ENCODE measurements around the gene CTNNBL1.
A peak's percentile ranks its signal among the peaks of the same experiment; 100 is the strongest.
"Not testable (repeated sequence)": the region's sequence is repeated elsewhere in the genome, so short reads cannot be mapped to it uniquely, and the experiment has no call there.

Gene CTNNBL1

DNA sequence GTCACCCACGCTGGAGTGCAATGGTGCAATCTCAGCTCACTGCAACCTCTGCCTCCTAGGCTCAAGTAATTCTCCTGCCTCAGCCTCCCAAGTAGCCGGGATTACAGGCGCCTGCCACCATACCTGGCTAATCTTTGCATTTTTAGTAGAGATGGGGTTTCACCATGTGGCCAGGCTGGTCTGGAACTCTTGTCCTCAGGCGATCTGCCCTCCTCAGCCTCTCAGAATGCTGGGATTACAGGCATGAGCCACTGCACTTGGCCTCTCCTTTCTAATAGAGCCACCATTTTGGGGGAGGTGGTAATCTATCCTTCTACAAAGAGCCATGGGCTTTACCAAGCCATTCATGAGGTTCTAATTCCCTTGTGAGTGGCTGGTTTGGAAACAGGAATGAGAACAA is 14.1 kb upstream of the CTNNBL1 start:
- not testable (repeated sequence) for DNase-seq (ENCODE audit: low spot score)

DNA sequence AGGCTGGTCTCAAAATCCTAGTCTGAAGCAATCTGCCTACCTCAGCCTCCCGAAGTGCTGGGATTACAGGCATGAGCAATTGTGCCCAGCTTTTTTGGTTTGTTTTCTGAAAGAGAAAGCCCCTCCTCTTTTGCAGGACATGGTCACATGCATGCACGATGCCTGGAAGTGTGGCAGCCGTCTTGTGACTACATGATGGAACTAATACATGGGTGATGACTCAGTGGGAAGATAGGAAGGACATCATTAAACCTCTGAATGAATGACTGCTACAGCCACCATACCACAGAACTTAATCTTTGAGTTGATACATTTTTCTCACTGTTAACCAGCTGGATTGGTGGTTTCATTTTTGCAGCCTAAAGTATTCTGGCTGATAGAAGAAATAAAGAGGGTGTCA is 13.4 kb upstream of the CTNNBL1 start:
- DNase-seq (ENCODE audit: low spot score), result no peak

DNA sequence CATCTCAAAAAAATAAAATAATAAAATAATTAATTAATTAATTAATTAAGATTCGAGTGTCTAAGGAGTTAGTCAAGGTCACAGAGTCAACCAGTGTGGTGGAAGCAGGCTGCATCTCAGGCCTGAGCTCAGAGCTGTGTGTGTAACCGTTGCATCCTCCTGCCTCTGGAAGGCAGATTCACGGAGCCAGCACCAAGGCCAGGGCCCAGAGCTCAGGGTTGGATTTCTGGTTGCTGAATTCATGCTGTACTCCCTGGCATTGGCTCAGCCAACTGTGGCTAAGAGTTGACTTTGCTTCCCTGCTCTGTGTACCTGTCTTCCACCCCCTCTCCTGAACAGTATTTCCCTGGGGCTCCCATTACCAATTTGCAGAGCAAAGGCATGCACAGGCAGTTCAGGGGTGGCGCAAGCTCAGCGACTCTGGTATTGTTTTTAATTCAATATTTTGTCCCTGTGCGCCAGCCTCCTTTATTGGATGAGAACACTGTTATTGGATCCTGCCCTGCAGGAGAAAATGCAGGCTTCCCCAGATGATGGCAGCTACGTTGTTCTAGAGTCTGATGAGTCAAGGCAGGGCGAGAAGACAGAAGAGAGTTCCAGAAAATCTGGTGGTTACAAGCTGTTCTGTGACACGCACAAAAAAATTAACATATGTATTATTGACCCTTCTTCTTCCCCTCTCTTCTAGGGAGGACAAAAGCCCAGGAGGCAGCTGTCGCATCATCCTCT is 12.3 kb upstream of the CTNNBL1 start:
- no peak for DNase-seq (ENCODE audit: low spot score)

DNA sequence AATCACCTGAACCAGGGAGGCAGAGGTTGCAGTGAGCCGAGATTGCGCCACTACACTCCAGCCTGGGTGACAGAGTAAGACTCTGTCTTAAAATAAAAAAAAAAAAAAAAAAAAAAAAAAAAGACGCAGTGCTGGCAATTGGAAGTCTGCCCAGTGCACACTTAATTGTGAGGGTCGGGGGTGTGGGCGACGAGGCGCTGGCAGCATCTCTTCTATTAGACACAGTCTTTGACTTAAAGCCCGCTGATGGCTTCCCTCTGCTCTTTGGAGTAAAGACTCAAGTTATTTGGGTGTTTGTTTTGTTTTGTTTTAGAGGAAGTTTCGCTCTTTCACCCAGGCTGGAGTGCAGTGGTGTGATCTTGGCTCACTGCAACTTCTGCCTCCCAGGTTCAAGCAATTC is 10.7 kb upstream of the CTNNBL1 start:
- DNase-seq (ENCODE audit: low spot score), result not testable (repeated sequence)

DNA sequence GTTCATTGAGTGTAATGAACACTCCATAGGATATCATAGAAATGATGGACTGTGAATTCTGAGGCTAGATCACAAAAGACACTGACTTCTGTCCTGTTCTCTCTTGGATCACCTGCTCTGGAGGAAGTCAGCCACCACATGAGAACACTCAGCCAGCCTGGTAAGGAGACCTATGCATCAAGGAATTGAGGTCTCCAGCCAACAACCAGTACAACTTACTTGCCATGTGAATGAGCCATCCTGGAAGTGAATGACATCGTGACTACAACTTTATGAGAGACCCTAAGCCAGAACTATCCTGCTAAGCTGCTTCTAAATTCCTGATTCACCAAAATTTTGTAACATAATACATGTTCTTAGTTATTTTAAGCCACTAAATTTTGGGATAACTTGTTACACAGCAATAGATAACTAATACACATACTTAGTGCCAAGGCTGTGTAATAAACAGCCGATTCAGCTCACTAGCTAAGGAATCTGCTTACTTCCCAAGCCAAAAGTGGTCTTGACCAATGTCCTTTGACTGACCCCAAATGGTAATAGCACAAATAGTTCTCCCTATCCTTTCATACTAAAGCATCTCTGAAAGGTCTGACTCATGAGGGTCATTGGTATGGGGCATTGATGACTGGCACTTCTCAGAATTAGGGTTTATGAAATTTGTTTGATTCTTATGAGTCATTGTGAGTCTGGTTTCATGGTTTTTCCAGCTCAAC is 6.9 kb upstream of the CTNNBL1 start:
- DNase-seq (ENCODE audit: low spot score), result peak; percentile 65

DNA sequence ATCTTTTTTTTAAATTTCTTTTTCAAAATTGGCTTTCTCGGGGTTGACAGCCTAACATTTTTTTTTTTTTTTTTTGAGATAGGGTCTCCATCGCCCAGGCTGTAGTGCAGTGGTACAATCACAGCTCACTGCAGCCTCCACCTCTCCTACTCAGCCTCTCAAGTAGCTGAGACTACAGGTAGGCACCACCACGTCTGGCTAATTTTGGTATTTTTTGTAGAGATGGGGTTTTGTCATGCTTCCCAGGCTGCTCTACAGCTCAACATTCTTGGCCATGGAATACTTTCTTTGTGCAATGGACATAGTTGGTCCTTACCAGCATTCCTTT is 6.4 kb upstream of the CTNNBL1 start:
- no peak for DNase-seq (ENCODE audit: low spot score)

DNA sequence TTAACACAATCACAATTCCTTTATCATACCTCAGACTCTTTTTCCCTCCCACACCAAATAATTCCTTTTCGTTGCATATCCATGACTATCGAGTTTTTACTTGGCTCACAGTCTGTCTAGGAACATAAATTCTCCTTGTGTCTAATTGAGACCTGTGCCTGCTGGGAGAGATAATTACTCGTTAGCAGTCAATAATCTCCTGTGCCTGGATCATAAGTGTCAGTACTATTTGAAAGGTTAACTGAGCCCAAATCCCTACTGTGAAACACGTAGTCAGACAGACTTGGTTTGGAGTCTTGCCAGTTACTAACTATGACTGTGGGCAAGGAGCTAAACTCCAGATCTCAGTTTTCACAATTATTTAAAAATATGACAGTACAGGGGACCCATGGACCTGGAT is 5.7 kb upstream of the CTNNBL1 start:
- DNase-seq (ENCODE audit: low spot score), result no peak

DNA sequence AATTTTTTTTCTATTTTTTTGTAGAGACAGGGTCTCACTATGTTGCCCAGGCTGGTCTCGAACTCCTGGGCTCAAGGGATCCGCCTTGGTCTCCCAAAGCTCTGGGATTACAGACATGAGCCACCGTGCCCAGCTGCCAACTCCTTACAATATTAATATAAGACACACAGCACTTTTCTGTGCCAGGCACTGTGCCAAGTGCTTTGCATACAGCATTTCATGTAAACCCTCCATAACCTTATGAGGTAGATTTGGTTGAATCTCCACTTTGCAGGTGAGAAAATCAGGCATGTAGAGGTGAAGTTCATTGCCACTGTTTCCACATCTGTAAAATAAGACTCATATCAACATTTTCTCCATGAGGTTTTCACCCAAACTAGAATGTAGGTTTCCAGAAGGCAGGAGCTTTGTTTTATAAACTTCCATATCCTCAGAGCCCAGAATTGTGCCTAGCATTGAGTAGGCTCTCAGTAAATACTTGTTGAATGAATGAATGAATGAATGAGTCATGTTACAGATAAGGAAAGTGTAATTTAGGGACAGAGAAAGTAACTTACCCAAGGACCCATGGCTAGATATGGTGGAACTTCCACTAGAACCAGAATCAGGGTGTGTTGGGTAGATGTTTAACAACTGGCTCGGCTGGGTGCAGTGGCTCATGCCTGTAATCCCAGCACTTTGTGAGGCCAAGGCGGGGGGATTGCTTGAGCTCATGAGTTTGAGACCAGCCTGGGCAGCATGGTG is 3.0 kb upstream of the CTNNBL1 start:
- no peak for DNase-seq (ENCODE audit: low spot score)

DNA sequence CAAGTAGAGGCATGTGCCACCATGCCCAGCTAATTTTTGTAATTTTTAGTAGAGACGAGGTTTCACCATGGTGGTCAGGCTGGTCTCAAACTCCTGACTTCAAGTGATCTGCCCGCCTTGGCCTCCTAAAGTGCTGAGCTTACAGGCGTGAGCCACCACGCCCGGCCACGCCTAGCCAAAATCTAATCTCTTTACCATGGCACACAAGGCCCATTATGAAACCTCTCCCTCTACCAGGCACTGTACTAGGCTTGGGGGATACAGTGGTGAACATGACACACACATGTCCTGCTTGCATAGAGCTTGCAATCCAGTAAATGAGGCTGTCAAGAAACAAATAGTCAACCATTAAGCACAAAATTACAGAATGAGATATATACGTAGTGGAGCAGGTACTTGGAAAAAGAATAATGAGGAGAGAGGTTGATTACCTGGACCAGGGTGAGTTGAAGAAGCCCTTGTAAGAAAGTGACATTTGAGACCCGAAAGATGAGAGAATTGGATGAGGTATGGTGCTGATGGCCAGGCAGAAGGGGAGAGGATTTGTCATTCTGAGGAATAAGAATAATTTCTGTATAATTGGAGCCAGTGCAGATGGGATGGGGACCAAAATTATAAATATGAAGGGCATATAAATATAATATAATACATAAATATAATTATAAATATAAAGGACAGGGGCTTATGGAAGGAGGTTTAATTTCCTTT is 1.2 kb upstream of the CTNNBL1 start:
- DNase-seq (ENCODE audit: low spot score), result no peak

DNA sequence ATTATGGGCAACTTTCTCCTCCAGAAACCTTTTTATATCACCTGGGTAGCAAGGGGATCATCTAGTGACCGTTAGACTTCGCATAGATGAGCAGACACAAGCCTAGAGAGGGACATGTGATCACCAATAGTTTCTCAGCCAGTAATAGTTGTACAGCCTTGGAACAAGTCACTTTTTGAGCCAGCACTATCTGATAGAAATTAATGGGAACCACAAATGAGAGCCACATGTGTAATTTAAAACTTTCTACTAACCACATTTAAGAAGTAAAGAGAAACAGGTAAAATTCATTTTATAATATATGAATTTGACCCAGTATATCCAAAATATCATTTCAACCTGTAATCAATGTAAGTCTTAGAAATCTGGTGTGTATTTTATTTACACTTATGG is 592 bp upstream of the CTNNBL1 start:
- no peak for DNase-seq (ENCODE audit: low spot score)

DNA sequence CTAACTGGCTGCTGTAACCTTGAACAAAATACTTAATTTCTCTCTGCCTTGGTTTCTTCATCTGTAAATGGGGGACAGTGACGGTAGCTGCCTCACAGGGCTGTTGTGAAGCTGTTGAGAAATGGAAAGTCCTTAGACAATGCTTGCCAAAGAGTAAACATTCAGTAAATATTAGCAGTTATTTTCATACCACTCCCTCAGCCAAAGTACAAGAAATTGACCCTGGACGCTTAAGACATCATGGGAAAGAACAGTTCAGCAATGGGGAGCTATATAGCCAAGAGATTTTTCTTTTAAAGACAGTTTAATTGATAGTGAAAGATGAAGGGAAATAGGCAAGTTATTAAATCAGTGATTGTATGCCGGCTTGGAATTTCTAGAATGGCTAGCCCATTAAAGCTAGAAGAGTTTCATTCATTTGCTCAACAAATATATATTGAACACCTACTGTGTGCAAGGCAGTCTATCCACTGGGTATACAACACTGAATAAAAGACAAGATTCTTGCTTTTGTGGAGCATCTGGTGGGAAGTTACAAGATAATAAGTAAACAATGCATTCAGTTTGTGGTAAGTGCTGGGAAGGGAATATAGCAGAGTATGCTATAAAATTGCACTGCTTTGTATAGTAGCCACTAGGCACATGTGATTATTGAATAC is 2.0 kb downstream of the CTNNBL1 start:
- DNase-seq (ENCODE audit: low spot score), result no peak

DNA sequence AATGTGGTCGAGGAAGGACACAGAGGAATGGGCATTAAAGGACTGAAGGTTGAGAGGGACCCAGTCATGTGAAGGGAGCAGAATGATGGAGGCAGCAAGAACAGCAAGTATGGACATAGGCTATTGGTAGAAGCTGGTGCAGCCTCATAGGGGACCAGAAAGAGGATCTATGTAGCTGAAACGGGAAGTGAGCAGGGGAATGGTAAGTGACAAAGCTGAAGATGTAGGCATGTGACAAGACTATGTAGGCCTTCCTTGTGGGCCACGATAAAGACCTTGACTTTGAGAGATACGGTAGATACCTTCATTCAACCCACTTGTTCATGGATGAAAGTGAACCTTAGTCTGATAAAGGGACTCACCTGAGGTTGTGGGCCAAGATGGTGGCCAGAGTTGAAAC is 3.5 kb downstream of the CTNNBL1 start:
- DNase-seq (ENCODE audit: low spot score), result no peak

DNA sequence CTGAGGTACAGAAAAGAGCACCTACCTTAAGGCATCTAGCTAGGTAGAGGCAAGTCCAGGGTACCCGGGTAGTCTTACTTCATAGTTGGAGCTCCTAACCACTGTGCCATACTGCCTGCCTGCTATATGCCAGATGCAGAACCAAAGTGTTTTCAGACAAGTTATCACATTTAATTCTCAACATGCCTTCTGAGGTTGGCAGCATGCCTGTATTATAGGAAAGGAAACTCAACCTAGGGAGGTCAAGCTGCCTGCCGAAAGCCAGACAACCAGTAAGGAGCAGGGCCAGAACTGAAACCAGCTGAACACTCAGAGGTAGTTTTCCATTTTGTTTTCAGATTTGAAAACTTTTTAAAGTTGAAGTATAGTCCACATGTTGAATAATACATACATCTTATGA is 5.4 kb downstream of the CTNNBL1 start:
- DNase-seq (ENCODE audit: low spot score), result no peak

DNA sequence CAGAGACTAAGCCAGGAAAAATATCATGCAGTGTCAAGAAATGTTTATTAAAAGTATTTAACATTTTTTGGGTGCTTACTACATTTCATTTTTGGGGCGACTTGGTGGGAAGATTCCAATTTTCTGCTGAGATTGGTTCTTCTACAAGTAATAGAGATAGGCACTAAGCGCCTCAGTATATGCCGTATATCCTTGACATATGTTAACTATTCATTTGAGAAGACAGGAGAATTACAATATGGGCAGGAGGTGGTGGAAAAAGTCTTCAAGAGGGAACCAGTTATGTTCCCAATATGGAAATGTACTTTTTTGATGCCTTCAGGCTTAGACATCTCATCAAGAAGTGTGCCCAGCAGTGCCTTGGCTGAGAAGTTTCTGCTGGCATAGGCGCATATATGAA is 6.5 kb downstream of the CTNNBL1 start:
- DNase-seq (ENCODE audit: low spot score), result no peak

DNA sequence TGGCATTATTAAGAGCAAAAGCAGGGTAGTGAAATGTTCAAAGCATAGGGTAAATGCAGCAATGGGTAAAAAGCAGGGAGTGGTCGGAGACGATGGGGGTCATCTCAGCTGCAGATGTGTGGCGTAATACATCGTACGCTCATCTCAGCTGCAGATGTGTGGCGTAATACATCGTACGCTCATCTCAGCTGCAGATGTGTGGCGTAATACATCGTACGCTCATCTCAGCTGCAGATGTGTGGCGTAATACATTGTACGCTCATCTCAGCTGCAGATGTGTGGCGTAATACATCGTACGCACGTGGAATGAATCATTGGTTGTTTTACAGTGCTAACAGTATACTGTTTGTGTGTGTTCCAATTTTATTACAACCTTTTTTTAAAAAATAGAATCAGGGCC is 7.8 kb downstream of the CTNNBL1 start:
- DNase-seq (ENCODE audit: low spot score), result not testable (repeated sequence)

DNA sequence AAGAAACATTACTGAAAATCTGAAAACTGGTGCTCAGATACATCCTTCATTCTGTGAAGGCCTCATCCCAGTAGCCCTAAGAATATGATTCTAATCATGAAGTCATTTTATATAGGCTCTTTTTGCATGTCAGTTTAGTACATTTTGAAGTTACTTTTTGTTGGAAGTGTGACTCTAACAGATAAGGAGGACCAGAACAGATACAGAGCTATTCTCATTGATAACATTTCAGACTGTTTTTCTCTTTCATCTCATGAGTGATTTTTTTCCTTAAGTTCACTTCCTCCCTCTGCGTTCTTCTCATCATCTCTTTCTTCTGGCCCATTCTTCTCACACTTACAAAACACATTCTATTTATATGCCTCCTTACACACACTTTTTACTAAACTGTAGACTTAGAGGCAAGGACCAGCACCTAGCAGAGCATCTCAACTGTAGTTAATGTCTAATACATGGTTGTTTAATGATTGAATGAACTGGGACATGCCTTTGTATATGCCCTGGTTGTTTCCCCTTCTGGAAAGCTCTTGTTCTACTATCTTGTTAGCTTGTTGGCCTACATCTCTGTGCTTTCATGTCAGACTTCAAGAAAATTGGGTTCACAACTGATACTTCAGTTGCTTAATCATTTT is 8.7 kb downstream of the CTNNBL1 start:
- no peak for DNase-seq (ENCODE audit: low spot score)

DNA sequence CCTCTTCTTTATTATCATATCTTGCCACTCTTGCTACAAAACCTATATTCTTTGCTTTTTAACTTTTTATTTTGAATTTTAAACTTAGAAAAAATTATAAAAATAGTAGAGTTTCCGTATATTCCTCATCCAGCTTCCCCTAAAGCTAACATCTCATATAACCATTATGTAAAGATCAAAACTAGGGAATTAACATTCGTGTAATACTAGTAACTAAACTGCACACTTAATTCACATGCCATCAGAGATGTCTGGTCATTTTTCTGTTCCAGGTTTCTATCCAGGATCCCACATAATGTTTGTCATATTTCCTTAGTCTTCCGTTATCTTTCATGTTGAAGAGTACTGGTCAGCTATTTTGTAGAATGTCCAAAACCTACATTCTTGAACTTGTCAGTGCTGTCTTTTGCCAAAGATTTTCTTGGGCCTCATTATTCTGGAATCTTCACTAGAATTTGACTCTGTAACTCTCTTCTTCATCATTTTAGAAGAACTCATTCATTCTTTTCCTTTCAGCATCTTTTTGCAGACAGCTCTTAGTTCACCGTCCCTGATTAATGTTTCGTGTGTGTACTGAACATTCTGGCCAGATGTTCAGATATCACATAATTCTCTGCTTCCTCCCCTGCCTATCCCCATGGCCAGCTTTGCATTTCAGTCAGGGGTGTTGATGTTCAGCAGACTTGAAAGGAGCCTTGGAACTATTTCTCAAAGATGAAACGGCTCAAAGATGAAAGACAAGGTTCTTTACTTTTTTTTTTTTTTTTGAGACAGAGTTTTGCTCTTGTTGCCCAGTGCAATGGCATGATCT is 9.4 kb downstream of the CTNNBL1 start:
- no peak for DNase-seq (ENCODE audit: low spot score)

DNA sequence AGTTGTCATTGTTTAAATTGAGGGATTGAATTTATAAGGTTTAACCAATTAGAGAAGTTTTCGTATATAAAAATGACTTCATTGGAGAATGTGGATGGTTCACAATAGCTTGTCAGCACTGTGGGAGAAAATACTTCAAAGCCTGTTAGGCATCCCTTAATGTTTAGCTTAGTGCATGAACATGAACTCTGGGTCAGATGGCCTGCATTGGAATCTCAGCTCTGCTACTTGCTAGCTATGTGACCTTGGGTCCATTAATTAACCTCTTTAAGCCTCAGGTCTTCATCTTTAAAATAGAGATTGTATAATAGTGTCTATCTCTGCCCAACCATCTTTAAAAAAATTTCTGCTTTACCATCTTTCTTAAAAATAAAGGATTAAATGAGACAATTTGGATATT is 11.1 kb downstream of the CTNNBL1 start:
- DNase-seq (ENCODE audit: low spot score), result no peak

DNA sequence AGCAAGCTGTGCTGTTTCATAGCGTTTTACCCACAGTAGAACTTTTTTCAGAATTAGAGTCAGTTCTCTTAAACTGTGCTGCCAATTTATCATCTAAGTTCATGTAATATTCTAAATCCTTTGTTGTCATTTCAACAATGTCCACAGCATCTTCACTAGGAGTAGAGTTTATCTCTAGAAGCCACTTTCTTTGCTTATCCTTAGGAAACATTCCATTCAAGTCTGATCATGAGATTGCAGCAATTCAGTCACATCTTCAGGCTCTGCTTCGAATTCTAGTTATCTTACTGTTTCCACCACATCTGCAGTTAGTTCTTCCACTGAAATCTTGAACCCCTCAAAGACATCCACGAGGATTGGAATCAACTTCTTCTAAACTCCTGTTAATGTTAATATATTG is 12.5 kb downstream of the CTNNBL1 start:
- DNase-seq (ENCODE audit: low spot score), result no peak

DNA sequence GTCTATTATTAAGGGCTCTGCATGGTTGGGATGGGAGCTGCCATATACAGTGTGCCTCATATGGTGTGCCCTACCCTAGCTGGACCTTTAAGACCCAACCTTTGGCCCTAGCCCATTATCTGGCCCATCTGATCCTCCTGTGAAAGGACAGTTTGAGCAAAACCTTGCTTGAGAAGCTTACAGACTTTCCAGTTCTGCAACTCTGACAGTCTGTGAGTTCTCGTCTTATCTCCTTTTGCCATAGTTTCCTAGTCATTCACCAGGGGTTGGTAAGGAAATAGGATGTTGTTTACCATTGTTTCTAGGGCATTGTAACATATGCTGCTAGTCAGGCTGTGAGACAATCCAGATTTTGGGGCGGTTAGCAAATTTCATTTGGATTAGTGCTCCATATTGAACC is 17.2 kb downstream of the CTNNBL1 start:
- no peak for DNase-seq (ENCODE audit: low spot score)
